Left renal cortex interstitium (tissue), 4 donors: ENCODE data around the gene KLRC1. TPM values are rescaled to one million over a fixed set of nuclear protein-coding genes. Genes with fewer than 3 reads are reported as not detected.
"Not testable (repeated sequence)": the region's sequence is repeated elsewhere in the genome, so short reads cannot be mapped to it uniquely, and the experiment has no call there.

Experiments
- DNase-seq, 4 donors: peaks; one replicate each; pipeline ENCODE4 v3.0.0-alpha.2; 2013; ENCODE audit warnings: low read depth in 4 of 4, low spot score in 2 of 4, missing footprints in 1 of 4
- polyA plus RNA-seq, 4 donors: library from polyadenylated mRNA; unstranded; fragments of 120-200 nt; gene quantifications; one replicate each; pipeline ENCODE4 v1.2.1, GENCODE V29; 2013; ENCODE audit not compliant: insufficient read length in 4 of 4

The KLRC1 gene
- under 1 TPM; 0.35 to 0.67 (median 0.59) TPM for polyA plus RNA-seq

- no peak for DNase-seq
Measured at GRCh38 chr12:10453156-10453555, at the start of gene KLRC1. KLRC1 (minus strand) TSS chr12:10453377; CDS start chr12:10451156, 2,221 bp downstream.

GRCh38 chr12:10501030-10501429 lies 47.9 kb upstream of the KLRC1 start:
- no peak for DNase-seq

GRCh38 chr12:10498042-10498441 lies 44.9 kb upstream of the KLRC1 start:
- no peak for DNase-seq

DNA sequence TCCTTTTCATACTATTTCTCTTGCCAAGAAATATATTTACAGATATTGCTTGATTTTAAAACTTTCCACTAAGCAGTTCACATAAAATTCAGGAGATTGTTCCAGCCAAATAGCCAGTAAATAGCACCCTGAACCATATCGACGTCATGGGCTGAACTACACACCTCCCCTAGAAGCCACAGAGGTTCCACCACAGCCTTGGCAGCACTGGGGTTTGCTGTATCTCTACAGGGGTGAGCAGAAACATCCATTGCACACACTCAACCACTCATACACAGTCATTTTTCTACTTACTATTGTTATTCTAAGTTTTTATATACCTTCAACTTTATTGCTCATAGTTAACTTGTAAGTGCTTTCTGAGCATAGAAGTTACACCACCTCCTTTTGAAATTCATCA lies 44.4 kb upstream of the KLRC1 start:
- DNase-seq, result no peak

DNA sequence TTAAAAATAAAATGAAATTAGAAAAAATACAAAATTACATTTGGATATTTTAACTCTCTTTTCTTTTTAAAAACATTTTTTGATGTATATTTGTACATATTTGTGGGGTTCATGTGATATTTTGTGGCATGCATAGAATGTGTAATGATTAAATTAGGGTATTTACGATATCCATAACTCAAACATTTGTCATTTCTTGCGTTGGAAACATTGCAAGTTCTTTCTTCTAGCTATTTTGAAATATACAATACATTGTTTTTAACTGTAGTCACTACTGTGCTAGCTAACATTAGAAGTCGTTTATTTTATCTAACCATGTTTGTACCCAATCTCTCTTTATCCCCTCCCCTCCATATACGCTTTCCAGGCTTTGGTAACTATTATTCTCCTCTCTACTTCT lies 38.6 kb upstream of the KLRC1 start:
- DNase-seq, result no peak

DNA sequence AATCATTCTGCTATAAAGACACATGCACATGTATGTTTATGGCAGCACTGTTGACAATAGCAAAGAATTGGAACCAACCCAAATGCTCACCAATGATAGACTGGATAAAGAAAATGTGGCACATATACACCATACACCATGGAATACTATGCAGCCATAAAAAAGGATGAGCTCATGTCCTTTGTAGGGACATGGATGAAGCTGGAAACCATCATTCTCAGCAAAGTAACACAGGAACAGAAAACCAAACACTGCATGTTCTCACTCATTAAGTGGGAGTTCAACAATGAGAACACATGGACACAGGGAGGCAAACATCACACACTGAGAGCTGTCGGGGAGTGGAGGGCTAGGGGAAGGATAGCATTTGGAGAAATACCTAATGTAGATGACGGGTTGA lies 34.2 kb upstream of the KLRC1 start:
- DNase-seq, result not testable (repeated sequence)

DNA sequence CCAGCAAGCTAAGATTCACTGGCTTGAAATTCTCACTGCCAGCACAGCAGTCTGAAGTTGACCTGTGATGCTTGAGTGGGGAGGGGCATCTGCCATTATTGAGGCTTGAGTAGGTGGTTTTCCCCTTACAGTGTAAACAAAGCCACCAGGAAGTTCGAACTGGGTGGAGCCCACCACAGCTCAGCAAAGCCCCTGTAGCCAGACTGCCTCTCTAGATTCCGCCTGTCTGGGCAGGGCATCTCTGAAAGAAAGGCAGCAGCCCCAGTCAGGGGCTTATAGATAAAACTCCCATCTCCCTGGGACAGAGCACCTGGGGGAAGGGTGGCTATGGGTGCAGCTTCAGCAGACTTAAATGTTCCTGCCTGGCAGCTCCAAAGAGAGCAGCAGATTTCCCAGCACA lies 28.7 kb upstream of the KLRC1 start:
- DNase-seq, result not testable (repeated sequence)

DNA sequence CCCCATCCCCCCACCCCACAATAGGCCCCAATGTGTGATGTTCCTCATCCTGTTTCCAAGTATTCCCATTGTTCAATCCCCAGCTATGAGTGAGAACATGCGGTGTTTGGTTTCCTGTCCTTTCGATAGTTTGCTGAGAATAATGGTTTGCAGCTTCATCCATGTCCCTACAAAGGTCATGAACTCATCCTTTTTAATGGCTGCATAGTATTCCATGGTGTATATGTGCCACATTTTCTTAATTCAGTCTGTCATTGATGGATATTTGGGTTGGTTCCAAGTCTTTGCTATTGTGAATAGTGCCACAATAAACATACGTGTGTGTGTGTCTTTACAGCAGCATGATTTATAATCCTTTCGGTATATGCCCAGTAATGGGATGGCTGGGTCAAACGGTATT lies 19.6 kb upstream of the KLRC1 start:
- DNase-seq, result not testable (repeated sequence)

- no peak for DNase-seq
Measured at GRCh38 chr12:10469701-10470100, 16.5 kb upstream of the KLRC1 start.

DNA sequence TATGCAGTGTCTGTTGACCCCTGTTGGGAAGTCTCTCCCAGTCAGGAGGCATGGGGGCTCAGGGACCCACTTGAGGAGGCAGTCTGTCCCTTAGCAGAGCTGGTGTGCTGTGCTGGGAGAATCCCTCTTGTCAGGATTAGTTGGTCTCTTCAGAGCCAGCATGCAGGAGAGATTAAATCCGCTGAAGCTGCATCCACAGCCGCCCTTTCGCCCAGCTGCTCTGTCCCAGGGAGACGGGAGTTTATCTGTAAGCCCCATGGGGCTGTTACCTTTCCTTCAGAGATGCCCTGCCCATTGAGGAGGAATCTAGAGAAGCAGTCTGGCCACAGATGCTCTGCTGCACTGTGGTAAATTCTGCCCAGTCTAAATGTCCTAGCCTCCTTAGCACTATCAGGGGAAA lies 13.1 kb upstream of the KLRC1 start:
- DNase-seq, result no peak

DNA sequence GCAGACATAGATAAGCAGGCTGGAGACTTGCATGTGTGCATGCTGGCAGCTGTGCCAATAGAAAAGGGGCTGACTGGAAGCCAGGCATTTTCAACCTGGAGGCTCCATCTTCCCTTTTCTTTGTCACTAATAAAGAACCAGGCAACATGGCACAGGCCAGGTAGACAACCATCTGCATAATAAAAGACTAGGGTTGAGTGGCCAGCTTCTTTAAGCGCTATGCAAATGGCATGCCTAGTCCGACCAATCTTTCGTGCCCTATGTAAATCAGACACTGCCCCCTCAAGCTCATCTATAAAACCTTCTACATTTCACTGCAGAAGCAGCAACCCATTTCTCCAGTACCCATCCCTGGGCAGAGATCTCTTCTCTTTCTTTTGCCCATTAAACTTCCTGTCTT lies 4.6 kb upstream of the KLRC1 start:
- DNase-seq, result no peak

- no peak for DNase-seq
Measured at GRCh38 chr12:10456856-10457255, 3.7 kb upstream of the KLRC1 start.

DNA sequence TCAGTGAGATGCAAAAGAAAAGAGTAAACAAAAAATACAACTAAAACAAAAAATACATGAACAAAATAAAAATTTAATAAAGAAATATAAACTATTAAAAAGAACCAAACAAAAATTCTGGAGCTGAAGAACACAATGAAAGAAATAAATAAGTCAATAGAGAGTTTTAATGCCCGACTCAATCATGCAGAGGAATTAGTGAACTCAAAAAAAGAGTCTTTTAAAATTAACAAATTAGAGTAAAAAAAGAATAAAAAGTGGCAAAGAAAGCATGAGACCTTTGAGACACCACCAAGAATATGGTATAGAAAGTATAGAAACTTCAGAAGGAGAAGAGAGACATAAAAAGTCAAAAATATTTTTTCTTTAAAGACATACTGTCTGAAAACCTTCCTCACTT lies 2.6 kb upstream of the KLRC1 start:
- no peak for DNase-seq

GRCh38 chr12:10454531-10454930 lies 1.4 kb upstream of the KLRC1 start:
- DNase-seq, result no peak

GRCh38 chr12:10448236-10448635 lies 4.9 kb downstream of the KLRC1 start:
- DNase-seq, result no peak

DNA sequence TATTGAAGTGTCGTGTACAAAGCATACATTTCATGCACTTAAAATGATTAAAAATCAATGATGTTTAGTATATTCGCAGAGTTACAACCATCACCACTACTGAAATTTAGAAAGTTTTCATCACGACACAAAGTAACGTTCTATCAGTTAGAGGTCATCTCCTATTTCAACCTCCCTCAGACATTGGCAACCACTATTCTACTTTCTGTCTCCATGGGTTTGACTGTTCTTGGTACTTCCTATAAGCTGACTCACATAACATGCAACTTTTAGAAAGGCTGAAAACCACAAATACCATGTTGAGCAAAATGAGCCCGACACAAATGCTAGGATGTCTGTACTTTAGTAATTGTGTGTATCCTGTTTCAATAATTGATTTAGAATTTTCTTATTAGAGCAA lies 7.1 kb downstream of the KLRC1 start:
- not testable (repeated sequence) for DNase-seq

DNA sequence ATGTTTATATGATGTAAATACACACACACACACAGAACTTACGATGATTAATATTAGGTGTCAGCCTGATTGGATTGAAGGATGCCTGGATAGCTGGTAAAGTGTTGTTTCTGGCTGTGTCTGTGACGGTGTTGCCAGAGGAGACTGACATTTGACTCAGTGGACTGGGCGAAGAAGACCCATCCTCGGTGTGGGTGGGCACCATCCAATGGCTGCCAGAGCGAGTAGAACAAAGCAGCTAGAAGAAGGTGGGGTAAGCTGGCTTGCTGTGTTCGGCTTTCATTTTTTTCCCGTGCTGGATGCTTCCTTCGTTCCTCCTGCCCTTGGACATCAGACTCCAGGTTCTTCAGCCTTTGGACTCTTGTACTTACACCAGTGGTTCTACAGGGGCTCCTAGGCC lies 12.0 kb downstream of the KLRC1 start:
- not testable (repeated sequence) for DNase-seq

- not testable (repeated sequence) for DNase-seq
Measured at GRCh38 chr12:10439608-10440274, 13.4 kb downstream of the KLRC1 start.

DNA sequence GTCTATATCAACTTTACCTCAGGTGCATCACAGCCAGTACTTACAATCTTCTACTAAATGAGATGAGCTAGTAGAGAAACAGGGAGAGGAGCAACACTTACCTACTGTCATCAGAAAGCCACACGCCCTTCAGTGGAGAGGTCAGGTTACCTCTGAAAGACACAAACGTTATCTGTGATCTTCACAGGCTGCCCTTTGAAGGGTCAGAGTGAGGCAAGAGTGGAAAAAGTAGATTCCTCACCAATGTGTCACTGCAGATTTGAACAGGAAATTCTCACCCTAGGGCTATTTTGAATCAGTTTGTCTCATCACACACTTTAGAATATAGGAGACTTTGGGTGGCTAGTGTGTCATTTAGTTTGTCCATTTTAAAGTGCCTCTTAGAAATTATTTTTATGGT lies 15.6 kb downstream of the KLRC1 start:
- not testable (repeated sequence) for DNase-seq

- DNase-seq, result not testable (repeated sequence)
Measured at GRCh38 chr12:10435816-10436215, 17.4 kb downstream of the KLRC1 start, which contains the start of gene KLRC2. KLRC2 (minus strand) TSS chr12:10436010; CDS start chr12:10435986, 24 bp downstream.

DNA sequence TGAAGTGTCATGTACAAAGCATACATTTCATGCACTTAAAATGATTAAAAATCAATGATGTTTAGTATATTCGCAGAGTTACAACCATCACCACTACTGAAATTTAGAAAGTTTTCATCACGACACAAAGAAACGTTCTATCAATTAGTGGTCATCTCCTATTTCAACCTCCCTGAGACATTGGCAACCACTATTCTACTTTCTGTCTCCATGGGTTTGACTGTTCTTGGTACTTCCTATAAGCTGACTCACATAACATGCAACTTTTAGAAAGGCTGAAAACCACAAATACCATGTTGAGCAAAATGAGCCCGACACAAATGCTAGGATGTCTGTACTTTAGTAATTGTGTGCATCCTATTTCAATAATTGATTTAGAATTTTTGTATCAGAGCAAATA lies 22.6 kb downstream of the KLRC1 start:
- DNase-seq, result not testable (repeated sequence)

DNA sequence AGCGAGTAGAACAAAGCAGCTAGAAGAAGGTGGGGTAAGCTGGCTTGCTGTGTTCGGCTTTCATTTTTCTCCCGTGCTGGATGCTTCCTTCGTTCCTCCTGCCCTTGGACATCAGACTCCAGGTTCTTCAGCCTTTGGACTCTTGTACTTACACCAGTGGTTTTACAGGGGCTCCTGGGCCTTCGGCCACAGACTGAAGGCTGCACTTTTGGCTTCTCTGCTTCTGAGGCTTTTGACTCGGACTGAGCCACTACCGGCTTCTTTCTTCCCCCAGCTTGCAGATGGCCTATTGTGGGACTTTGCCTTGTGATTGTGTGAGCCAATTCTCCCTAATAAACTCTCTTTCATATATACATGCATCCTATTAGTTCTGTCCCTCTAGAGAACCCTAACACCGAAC lies 27.2 kb downstream of the KLRC1 start:
- not testable (repeated sequence) for DNase-seq
